CD4-positive, alpha-beta T cell treated with Interleukin-4 for 4 hours (primary cell): ENCODE results near the gene DHODH.

Experiments used
- DNase-seq: peaks from one replicate; pipeline ENCODE4 v3.0.0-alpha.2; 2020

The DHODH gene

GRCh38 chr16:72013888-72014581 lies 5.5 kb downstream of the DHODH start:
- no peak for DNase-seq

- no peak for DNase-seq
Observed at GRCh38 chr16:72014675-72015074, 6.1 kb downstream of the DHODH start.

GRCh38 chr16:72015124-72015523 lies 6.6 kb downstream of the DHODH start:
- DNase-seq = no peak

- DNase-seq = no peak
Observed at GRCh38 chr16:72018470-72018869, 9.9 kb downstream of the DHODH start.

- no peak for DNase-seq
Observed at GRCh38 chr16:72021043-72021442, 12.5 kb downstream of the DHODH start.

- DNase-seq = no peak
Observed at GRCh38 chr16:72022127-72022526, 13.6 kb downstream of the DHODH start.

GRCh38 chr16:72023962-72024361 lies 15.4 kb downstream of the DHODH start:
- DNase-seq = no peak

GRCh38 chr16:72024862-72025382 lies 16.4 kb downstream of the DHODH start:
- DNase-seq = no peak

GRCh38 chr16:72025404-72026114 lies 17.0 kb downstream of the DHODH start:
- no peak for DNase-seq

GRCh38 chr16:72027669-72028378 lies 19.3 kb downstream of the DHODH start:
- no peak for DNase-seq

- no peak for DNase-seq
Observed at GRCh38 chr16:72029567-72030271, 21.2 kb downstream of the DHODH start.

- no peak for DNase-seq
Observed at GRCh38 chr16:72033437-72033836, 24.9 kb downstream of the DHODH start.

GRCh38 chr16:72036098-72036497 lies 27.6 kb downstream of the DHODH start:
- no peak for DNase-seq

GRCh38 chr16:72042157-72042660 lies 33.7 kb downstream of the DHODH start:
- DNase-seq = no peak

- DNase-seq = no peak
Observed at GRCh38 chr16:72043058-72043457, 34.5 kb downstream of the DHODH start.

- no peak for DNase-seq
Observed at GRCh38 chr16:72043539-72043938, 35.0 kb downstream of the DHODH start.

GRCh38 chr16:72044296-72044695 lies 35.8 kb downstream of the DHODH start:
- DNase-seq = no peak

GRCh38 chr16:72044825-72045359 lies 36.3 kb downstream of the DHODH start:
- no peak for DNase-seq

- no peak for DNase-seq
Observed at GRCh38 chr16:72049110-72049509, 40.6 kb downstream of the DHODH start.

- DNase-seq = no peak
Observed at GRCh38 chr16:72050769-72051464, 42.4 kb downstream of the DHODH start.

- no peak for DNase-seq
Observed at GRCh38 chr16:72051818-72052217, 43.3 kb downstream of the DHODH start.
